SU-DHL-6 (cell line): ENCODE data around the gene CYYR1.

Experiments
- H2AFZ ChIP-seq: fragments of 200-600 bp; sonication (generic); 2 replicates; pipeline ENCODE4 v1.6.1; 2014; ENCODE audit warnings: low read depth, mild to moderate bottlenecking, moderate library complexity, mixed read lengths, antibody characterized with exemption, low read length; ENCODE audit not compliant: severe bottlenecking
- H3F3A ChIP-seq: fragments of 200-600 bp; shearing (Covaris generic); 2 replicates; pipeline ENCODE4 v1.6.0; 2016; ENCODE audit warnings: antibody characterized with exemption, mild to moderate bottlenecking; ENCODE audit not compliant: insufficient read depth
- H3K27ac ChIP-seq: fragments of 200-600 bp; sonication (generic); 2 replicates; pipeline ENCODE4 v1.5.1; 2016; ENCODE audit warnings: low read depth, mild to moderate bottlenecking, low read length, moderate library complexity, mixed read lengths
- H3K27me3 ChIP-seq: fragments of 200-600 bp; sonication (generic), shearing (Covaris generic); 2 replicates; pipeline ENCODE4 v1.6.0; 2014; ENCODE audit warnings: mild to moderate bottlenecking, low read length
- H3K36me3 ChIP-seq: fragments of 200-600 bp; sonication (generic); 2 replicates; pipeline ENCODE4 v1.6.1; 2014; ENCODE audit warnings: mild to moderate bottlenecking, low read length, mixed read lengths
- H3K4me2 ChIP-seq: fragments of 300-600, 200-600 bp; shearing (Covaris generic), sonication (generic); 2 replicates; pipeline ENCODE4 v1.6.0; 2014; ENCODE audit warnings: low read length, low read depth, mild to moderate bottlenecking; ENCODE audit not compliant: poor library complexity, severe bottlenecking
- H3K4me3 ChIP-seq: fragments of 200-600 bp; sonication (generic); 2 replicates; pipeline ENCODE4 v1.5.1; 2014; ENCODE audit warnings: antibody characterized with exemption, low read length, mild to moderate bottlenecking, mixed read lengths; ENCODE audit not compliant: insufficient read depth, poor library complexity, severe bottlenecking
- H3K79me2 ChIP-seq: fragments of 200-600 bp; sonication (generic); 2 replicates; pipeline ENCODE4 v1.6.1; 2014; ENCODE audit warnings: mild to moderate bottlenecking, low read length, moderate library complexity; ENCODE audit not compliant: insufficient read depth
- H3K9ac ChIP-seq: fragments of 200-600 bp; sonication (generic); 2 replicates; pipeline ENCODE4 v1.7.0; 2014; ENCODE audit warnings: mild to moderate bottlenecking, low read length
- H3K9me2 ChIP-seq: fragments of 200-600 bp; sonication (generic); replicated peaks from 2 replicates; pipeline ENCODE4 v1.6.1; 2014; ENCODE audit warnings: low read length; ENCODE audit not compliant: insufficient read depth
- H3K9me3 ChIP-seq: fragments of 200-600 bp; sonication (generic); 2 replicates; pipeline ENCODE4 v1.6.1; 2014; ENCODE audit warnings: low read length, mixed read lengths; ENCODE audit not compliant: insufficient read depth
- H4K20me1 ChIP-seq: fragments of 200-600 bp; sonication (generic); 2 replicates; pipeline ENCODE4 v1.6.1; 2014; ENCODE audit warnings: low read depth, mild to moderate bottlenecking, antibody characterized with exemption, low read length, moderate library complexity, mixed read lengths
- CTCF ChIP-seq: fragments of 200-600 bp; sonication (generic); IDR thresholded peaks from one replicate; pipeline ENCODE4 v1.5.1; 2017; ENCODE audit warnings: antibody characterized with exemption, mild to moderate bottlenecking, low read length, moderate library complexity; ENCODE audit not compliant: insufficient read depth, poor library complexity, severe bottlenecking
- EZH2phosphoT487 ChIP-seq: fragments of 200-600 bp; sonication (generic), shearing (Covaris generic); conservative IDR thresholded peaks from 2 replicates; pipeline ENCODE4 v1.6.1; 2018; ENCODE audit warnings: mild to moderate bottlenecking, antibody characterized with exemption, low read length, moderate library complexity, mixed read lengths

The CYYR1 gene

GRCh38 chr21:26438976-26439375 is 134.1 kb downstream of the CYYR1 start:
- Histone ChIP-seq H4K20me1 (no peaks in the 10 kb centered on the region), H3F3A (no peaks in the 10 kb centered on the region), H3K36me3 (no peaks in the 10 kb centered on the region; the same call in 1 of the 2 replicates), H3K79me2 (no peaks in the 10 kb centered on the region), H3K9me3 (0 out of 2 replicates have a peak, but pooled peaks cover 8% of the 10 kb centered on the region), H3K9ac (no peak overlapping the region), H3K4me3 (no peak overlapping the region), H3K9me2 (0 out of 2 replicates have a peak, but pooled peaks cover 4% of the 10 kb centered on the region), H3K4me2 (no peak overlapping the region), H3K27me3 (no peaks in the 10 kb centered on the region), H2AFZ (no peak overlapping the region), H3K27ac (no peak overlapping the region)
- no peak for TF ChIP-seq EZH2phosphoT487
- no peak for TF ChIP-seq CTCF

- Histone ChIP-seq H3K4me2 (no peak overlapping the region), H3F3A (no peaks in the 10 kb centered on the region), H3K79me2 (no peaks in the 10 kb centered on the region), H3K4me3 (no peak overlapping the region), H3K27ac (no peak overlapping the region), H3K9ac (no peak overlapping the region), H3K9me2 (0 out of 2 replicates have a peak, but pooled peaks cover 4% of the 10 kb centered on the region), H3K36me3 (no peaks in the 10 kb centered on the region; the same call in 1 of the 2 replicates), H3K27me3 (no peaks in the 10 kb centered on the region), H3K9me3 (0 out of 2 replicates have a peak, but pooled peaks cover 2% of the 10 kb centered on the region), H4K20me1 (no peaks in the 10 kb centered on the region), H2AFZ (no peak overlapping the region)
- TF ChIP-seq EZH2phosphoT487: no peak
These were observed 135.6 kb downstream of the CYYR1 start for GRCh38 chr21:26437326-26438009.

GRCh38 chr21:26433386-26433785 is 139.7 kb downstream of the CYYR1 start:
- H3F3A ChIP-seq: no peaks in the 10 kb centered on the region
- H3K9me2 ChIP-seq: no peaks in the 10 kb centered on the region
- H3K9me3 ChIP-seq: no peaks in the 10 kb centered on the region
- no peaks in the 10 kb centered on the region for H3K79me2 ChIP-seq
- no peak overlapping the region for H3K4me2 ChIP-seq
- H4K20me1 ChIP-seq: no peaks in the 10 kb centered on the region
- H3K27ac ChIP-seq: no peak overlapping the region
- H3K9ac ChIP-seq: no peak overlapping the region
- H3K27me3 ChIP-seq: no peaks in the 10 kb centered on the region
- H3K36me3 ChIP-seq: no peaks in the 10 kb centered on the region
- no peak overlapping the region for H3K4me3 ChIP-seq
- no peak overlapping the region for H2AFZ ChIP-seq
- TF ChIP-seq CTCF (no peak), EZH2phosphoT487 (no peak)

- Histone ChIP-seq H2AFZ (no peak overlapping the region), H3K4me2 (no peak overlapping the region), H3K9me3 (no peaks in the 10 kb centered on the region)
These were observed 140.7 kb downstream of the CYYR1 start for GRCh38 chr21:26432410-26432809.

More at GRCh38 chr21:26432410-26432809, 140.7 kb downstream of the CYYR1 start:
- no peak overlapping the region for H3K27ac ChIP-seq
- H3K9me2 ChIP-seq: no peaks in the 10 kb centered on the region
- H3K4me3 ChIP-seq: no peak overlapping the region
- H4K20me1 ChIP-seq: no peaks in the 10 kb centered on the region
- no peaks in the 10 kb centered on the region for H3K27me3 ChIP-seq
- no peak overlapping the region for H3K9ac ChIP-seq
- TF ChIP-seq CTCF (no peak), EZH2phosphoT487 (no peak)
- H3K79me2 ChIP-seq: no peaks in the 10 kb centered on the region
- no peaks in the 10 kb centered on the region for H3K36me3 ChIP-seq
- no peaks in the 10 kb centered on the region for H3F3A ChIP-seq
